Amniotic epithelial cell (primary cell): ENCODE data around the gene CTU2.

Source experiments
- DNase-seq: peaks from one replicate; pipeline ENCODE4 v3.0.0-alpha.2; 2010; ENCODE audit warnings: low read depth

CTU2 gene

GRCh38 chr16:88730632-88731607 lies 24.6 kb downstream of the CTU2 start:
- DNase-seq, result peak; percentile 38

- DNase-seq, result peak; percentile 17
Observed at GRCh38 chr16:88731699-88732098, 25.4 kb downstream of the CTU2 start.

GRCh38 chr16:88732172-88732960 lies 26.1 kb downstream of the CTU2 start:
- no peak for DNase-seq

GRCh38 chr16:88732961-88733294 lies 26.6 kb downstream of the CTU2 start:
- DNase-seq, result no peak

DNA sequence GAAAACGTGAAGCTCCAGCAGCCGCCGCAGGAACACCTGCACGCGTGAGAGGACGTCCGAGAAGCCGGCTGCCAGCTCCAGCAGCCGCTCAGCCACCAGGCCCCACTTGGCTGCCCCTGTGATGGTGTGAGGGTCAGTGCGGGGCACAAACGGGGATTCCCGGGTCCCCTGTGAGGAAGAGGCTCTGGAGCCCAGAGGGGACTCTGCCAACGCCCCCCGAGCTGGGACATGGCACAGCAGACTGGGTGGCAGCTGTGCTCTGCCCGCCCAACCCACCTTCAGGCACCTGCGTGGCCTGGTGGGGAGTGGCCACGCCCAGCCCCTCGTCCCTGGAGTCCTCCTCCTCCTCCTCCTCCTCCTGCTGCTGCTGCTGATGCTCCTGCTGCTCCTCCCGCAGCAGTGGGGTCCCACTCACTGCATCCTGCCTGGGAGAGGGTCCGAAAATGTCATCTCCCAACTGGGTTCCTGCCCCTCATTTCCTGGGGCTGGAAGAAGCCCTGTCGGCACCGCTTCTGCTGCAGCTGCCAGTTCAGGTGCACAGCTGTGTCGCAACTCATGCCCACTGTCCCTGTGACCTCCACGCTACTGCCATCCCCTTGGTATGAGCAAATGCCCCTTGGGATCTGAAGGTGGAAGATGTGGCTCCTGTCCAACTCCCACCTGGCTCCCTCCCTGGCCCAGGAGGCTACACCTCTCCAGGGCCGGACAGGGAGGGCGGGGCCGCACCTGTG lies 27.5 kb downstream of the CTU2 start:
- no peak for DNase-seq

GRCh38 chr16:88734361-88734728 lies 28.0 kb downstream of the CTU2 start:
- no peak for DNase-seq

GRCh38 chr16:88735121-88735520 lies 28.8 kb downstream of the CTU2 start:
- DNase-seq, result no peak

DNA sequence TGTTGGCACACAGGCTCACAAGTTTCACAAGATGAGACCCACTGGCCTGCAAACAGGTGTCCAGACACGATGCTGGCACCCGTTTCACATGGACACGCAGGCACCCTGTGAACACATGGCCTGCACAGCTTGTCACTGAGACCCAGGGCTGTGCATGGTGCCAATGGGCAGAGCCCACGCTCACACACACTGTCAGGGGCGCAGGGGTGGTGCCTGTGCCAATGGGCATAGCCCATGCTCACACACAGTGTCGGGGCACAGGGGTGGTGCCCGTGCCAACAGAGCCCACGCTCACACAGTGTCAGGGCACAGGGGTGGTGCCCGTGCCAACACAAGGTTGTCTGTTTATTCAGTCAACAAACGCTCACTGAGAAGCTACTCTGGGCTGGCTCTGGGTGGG lies 29.3 kb downstream of the CTU2 start:
- no peak for DNase-seq

GRCh38 chr16:88736088-88736487 lies 29.8 kb downstream of the CTU2 start:
- no peak for DNase-seq

GRCh38 chr16:88736496-88736895 lies 30.2 kb downstream of the CTU2 start:
- DNase-seq, result no peak

- DNase-seq, result peak; percentile 75
Observed at GRCh38 chr16:88737298-88738150, 31.2 kb downstream of the CTU2 start.

DNA sequence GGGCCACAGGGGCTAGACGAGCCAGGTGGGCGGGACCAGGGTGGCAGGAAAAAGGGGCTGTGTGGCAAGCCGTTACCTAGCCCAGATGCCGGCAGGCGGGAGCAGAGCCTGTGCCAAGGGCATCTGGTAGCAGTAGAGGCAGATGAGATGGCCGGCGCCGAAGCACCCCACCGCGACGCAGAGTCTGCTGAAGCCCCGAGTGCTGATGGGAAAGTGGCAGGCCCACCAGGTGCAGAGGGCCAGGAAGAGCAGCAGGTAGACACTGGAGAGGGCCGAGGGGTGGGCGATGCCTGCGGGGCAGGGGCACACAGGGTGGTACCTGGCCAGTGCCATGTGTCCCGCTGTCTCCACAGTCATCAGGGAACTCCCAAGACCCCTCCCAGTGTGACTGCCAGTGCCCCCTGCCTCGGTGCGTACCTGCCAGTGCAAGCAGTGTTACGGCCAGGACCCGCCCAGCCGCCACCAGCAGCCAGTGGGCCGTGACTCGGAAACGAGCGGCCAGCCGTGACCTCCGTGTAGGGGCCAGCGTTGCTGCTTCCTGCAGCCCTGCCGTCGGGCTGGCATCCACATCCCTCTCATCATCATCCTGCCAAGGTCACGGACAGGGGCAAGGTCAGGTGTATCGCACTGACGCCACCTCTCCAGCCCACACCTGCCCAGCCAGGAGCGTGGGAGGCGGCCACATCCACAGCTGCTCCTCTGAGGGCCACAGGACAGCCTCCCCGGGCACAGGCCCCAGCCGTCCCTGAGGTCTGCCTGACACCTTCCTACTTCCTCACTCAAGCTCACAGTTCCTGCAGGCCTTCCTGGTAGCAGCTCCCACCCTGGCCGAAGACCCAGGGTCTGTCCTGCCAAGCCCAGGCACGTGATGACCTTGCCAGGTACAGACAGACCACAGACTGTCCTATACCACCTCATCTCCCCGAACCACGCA lies 32.1 kb downstream of the CTU2 start:
- DNase-seq, result no peak

DNA sequence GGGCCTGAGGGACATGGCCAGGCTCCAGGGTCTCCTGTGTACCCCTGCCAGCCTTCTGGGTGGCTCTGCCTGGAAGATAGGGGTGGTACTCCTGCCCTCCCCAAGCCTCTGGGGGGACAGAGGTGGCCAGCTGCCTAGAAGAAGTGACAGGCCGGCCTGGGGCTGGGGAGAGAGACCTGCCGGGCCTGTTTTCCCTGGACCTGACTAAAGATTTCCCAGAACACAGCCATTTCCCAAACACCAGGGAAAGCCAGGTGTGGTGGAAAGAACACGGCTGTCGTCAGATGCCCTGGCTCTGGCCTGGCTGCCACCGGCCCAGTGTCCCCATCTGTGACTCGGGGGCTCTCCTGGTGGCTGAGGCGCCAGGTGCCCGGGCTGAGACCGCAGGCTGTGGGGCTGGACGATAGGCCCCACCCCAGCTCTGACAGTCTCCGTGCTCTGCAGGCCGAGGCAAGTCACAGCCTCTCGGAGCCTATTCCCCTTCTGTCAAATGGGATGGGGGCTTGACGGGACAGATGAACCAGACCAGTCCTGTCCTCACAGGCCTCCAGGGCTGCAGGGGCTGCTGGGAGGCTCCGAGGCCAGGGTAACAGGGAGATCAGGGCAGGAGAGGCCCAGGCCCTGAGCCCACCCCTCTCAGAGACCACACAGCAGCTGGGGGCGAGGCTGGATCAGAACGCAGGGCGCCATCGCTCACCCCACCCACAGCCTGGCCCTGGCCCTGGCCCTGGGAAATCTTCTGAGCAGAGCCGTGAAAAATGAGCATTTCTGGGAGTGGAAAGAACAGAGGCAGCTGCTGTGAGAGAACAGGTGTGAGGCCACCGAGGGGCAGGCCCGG lies 33.1 kb downstream of the CTU2 start:
- DNase-seq, result no peak

DNA sequence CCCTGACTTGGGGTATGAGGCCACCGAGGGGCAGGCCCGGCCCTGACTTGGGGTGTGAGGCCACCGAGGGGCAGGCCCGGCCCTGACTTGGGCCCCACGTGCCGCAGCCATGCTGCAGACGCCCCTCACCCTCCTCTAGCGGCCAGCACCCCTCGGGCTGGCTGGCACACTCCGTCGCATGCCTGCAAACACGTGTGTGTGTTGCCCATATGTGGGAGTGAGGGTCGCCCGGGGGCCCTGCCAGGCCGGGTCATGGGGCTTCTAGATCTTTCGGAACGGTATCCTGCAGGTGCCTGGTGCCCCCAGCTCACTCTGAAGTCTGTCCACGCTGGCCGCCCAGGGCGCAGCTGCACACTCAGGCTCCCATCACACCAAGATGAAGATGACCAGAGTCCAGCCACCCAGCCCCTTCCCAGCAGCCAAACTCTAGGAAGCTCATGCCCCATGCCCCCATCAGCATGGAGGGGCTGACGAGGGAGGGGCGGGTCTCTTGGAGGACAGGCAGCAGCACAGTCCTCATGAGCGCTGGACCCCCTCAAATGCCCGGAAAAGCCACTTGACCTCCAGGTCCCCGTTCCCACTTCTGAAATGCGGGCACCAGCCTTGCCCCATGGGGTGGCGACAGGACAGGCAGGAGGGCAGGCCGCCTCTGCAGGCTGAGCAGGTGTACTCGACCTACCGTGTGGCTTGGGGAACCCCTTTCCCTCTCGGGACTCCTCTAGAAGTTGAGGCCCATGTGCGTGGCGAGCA lies 33.8 kb downstream of the CTU2 start:
- no peak for DNase-seq

DNA sequence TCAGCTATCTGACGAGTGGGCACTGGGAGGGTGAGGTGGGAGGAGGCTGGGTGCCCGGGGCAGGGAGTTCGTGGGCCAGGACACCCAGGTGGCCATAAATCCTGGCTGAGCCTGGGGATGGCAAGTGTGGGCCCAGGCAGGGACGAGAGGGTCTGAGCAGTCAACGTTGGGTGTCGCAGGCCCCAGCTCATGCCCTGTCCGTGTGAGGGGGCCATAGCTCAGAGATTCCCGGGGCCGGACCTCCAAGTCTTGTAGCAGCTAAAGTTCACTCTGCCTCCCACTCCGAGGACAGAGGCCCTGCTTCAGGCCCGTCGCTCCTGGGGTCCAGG lies 34.4 kb downstream of the CTU2 start:
- no peak for DNase-seq

- DNase-seq, result no peak
Observed at GRCh38 chr16:88741368-88741767, 35.1 kb downstream of the CTU2 start.

DNA sequence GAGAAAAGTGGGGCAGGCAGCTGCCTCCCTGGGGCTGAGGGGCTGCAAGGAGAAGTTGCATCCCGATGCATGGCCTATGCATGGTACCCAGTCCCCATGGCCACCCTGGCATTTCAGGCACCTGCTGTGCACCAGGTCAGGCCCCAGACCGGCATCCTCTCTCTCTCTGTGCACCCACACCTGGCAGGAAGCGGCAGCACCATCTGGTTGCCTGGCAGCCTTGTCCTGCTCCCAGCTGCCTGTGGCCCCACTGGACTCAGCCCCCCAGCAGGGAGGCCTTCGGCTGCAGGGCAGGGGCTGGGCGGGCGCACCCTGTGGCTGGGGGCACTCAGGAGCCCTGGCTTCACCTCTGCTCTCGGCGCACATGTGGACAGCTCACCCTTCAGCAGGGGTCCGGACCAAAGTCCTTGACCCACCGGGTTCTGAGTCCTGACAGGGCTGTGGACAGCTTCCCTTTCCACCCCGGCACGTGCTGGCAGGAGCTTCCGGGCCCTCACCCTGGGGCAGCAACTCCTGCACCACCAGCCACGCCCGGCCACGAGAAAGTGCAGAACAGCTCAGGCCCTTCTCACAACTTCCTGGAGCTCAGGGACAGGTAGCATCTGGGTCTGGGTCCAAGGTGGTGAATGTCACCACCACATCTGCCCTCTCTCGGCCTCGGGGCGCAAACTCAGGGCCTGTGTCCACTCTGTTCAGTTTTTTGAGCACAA lies 36.7 kb downstream of the CTU2 start:
- no peak for DNase-seq
